Hepatocyte (in vitro differentiated cells): ENCODE data around the gene MAPKAP1. TPM values are rescaled to one million over a fixed set of nuclear protein-coding genes. Genes with fewer than 3 reads are reported as not detected.

ENCODE experiments used
- DNase-seq: peaks from one replicate; pipeline ENCODE4 v3.0.0-alpha.2; 2016; ENCODE audit warnings: low spot score
- H2AFZ ChIP-seq: fragments of 200-600 bp; sonication (generic); 2 replicates; pipeline ENCODE4 v1.6.0; 2016; ENCODE audit warnings: antibody characterized with exemption, mild to moderate bottlenecking
- H3K27ac ChIP-seq: fragments of 200-600 bp; sonication (generic); 2 replicates; pipeline ENCODE4 v1.5.1; 2016; ENCODE audit warnings: mild to moderate bottlenecking
- H3K27me3 ChIP-seq: fragments of 200-600 bp; sonication (generic); 2 replicates; pipeline ENCODE4 v1.6.1; 2016
- H3K36me3 ChIP-seq: fragments of 200-600 bp; sonication (generic); replicated peaks from 2 replicates; pipeline ENCODE4 v1.5.1; 2016; ENCODE audit warnings: low read depth; ENCODE audit not compliant: insufficient read depth
- H3K4me1 ChIP-seq: fragments of 200-600 bp; sonication (generic); 2 replicates; pipeline ENCODE4 v1.5.1; 2016; ENCODE audit warnings: mild to moderate bottlenecking, moderate library complexity; ENCODE audit not compliant: insufficient read depth
- H3K4me2 ChIP-seq: fragments of 200-600 bp; sonication (generic); 2 replicates; pipeline ENCODE4 v1.6.0; 2016
- H3K4me3 ChIP-seq: fragments of 200-600 bp; sonication (generic); 2 replicates; pipeline ENCODE4 v1.5.1; 2016; ENCODE audit warnings: mild to moderate bottlenecking
- H3K79me2 ChIP-seq: fragments of 200-600 bp; sonication (generic); 2 replicates; pipeline ENCODE4 v1.6.0; 2017; ENCODE audit warnings: mild to moderate bottlenecking
- H3K9me2 ChIP-seq: fragments of 200-600 bp; sonication (generic); replicated peaks from 2 replicates; pipeline ENCODE4 v1.6.0; 2017; ENCODE audit warnings: mild to moderate bottlenecking; ENCODE audit not compliant: insufficient read depth
- H3K9me3 ChIP-seq: fragments of 200-600 bp; sonication (generic); 2 replicates; pipeline ENCODE4 v1.5.1; 2016; ENCODE audit warnings: low read depth, mild to moderate bottlenecking
- H4K20me1 ChIP-seq: fragments of 200-600 bp; sonication (generic); 2 replicates; pipeline ENCODE4 v1.6.0; 2016; ENCODE audit warnings: mild to moderate bottlenecking; ENCODE audit not compliant: insufficient read depth, poor library complexity, severe bottlenecking
- CTCF ChIP-seq: fragments of 200-600 bp; sonication (generic); IDR thresholded peaks from 2 replicates; pipeline ENCODE4 v1.5.1; 2016; ENCODE audit warnings: antibody characterized with exemption, mild to moderate bottlenecking; ENCODE audit not compliant: poor library complexity
- EZH2 ChIP-seq: fragments of 200-600 bp; sonication (generic); IDR thresholded peaks from 2 replicates; pipeline ENCODE4 v1.6.1; 2016; ENCODE audit warnings: antibody characterized with exemption, mild to moderate bottlenecking, borderline replicate concordance
- EZH2phosphoT487 ChIP-seq: fragments of 200-600 bp; sonication (generic); IDR thresholded peaks from one replicate; pipeline ENCODE4 v1.6.1; 2018; ENCODE audit warnings: antibody characterized with exemption, mild to moderate bottlenecking, low read depth, moderate library complexity; ENCODE audit not compliant: unreplicated experiment, severe bottlenecking
- WGBS: methylation state at CpG from one replicate; pipeline ENCODE4 v1.1.6; 2016; ENCODE audit warnings: low lambda C conversion rate; ENCODE audit errors: missing lambda C conversion rate; 5-methylcytosine and 5-hydroxymethylcytosine counted together
- polyA plus RNA-seq: library from polyadenylated mRNA; unstranded; fragments of >200 nt; fragmentation: Nextera tagmentation; extraction: Ambion mirVana; gene quantifications from 2 replicates; pipeline ENCODE4 v1.2.1, GENCODE V29; 2016
- total RNA-seq: library from RNA; depleted of rRNA; stranded (reverse); fragments of >200 nt; gene quantifications from 2 replicates; pipeline ENCODE4 v1.2.3, GENCODE V29; 2014

The MAPKAP1 gene
- total and polyA plus RNA-seq, 2 experiments from 2014 or later = 74.5 to 79.4 TPM

- 86% methylated on average over 6 of the region's 6 CpGs for WGBS
- H3K27ac ChIP-seq = no peak overlapping the region
- TF ChIP-seq EZH2 (no peak), CTCF (no peak), EZH2phosphoT487 (no peak)
- DNase-seq = no peak
- H2AFZ ChIP-seq = no peak overlapping the region
- H3K36me3 ChIP-seq = no peaks in the 10 kb centered on the region
- H4K20me1 ChIP-seq = no peaks in the 10 kb centered on the region
- H3K4me1 ChIP-seq = peaks cover 10% of the 10 kb centered on the region
- H3K9me2 ChIP-seq = no peaks in the 10 kb centered on the region
- H3K27me3 ChIP-seq = no peaks in the 10 kb centered on the region
- H3K4me2 ChIP-seq = no peak overlapping the region
- no peaks in the 10 kb centered on the region for H3K9me3 ChIP-seq
- H3K79me2 ChIP-seq = peaks cover 67% of the 10 kb centered on the region
- no peak overlapping the region for H3K4me3 ChIP-seq
These were observed 113.3 kb downstream of the MAPKAP1 start for GRCh38 chr9:125593581-125594222.

- no peak for DNase-seq
- Histone ChIP-seq H3K27ac (no peak overlapping the region), H3K36me3 (no peaks in the 10 kb centered on the region), H3K4me3 (no peak overlapping the region), H3K4me2 (no peak overlapping the region), H3K9me2 (no peaks in the 10 kb centered on the region), H3K79me2 (peaks cover 71% of the 10 kb centered on the region), H3K4me1 (peaks cover 10% of the 10 kb centered on the region), H3K27me3 (no peaks in the 10 kb centered on the region), H3K9me3 (no peaks in the 10 kb centered on the region), H2AFZ (no peak overlapping the region), H4K20me1 (peaks cover 10% of the 10 kb centered on the region)
- no peak for TF ChIP-seq EZH2phosphoT487
- TF ChIP-seq CTCF = no peak
- no peak for TF ChIP-seq EZH2
- WGBS = 72% methylated on average over 4 of the region's 4 CpGs
These were observed 115.1 kb downstream of the MAPKAP1 start for GRCh38 chr9:125591888-125592287.

GRCh38 chr9:125591245-125591644, 115.8 kb downstream of the MAPKAP1 start:
- Histone ChIP-seq H3K27me3 (no peaks in the 10 kb centered on the region), H3K9me3 (no peaks in the 10 kb centered on the region), H3K4me1 (peaks cover 10% of the 10 kb centered on the region), H3K27ac (no peak overlapping the region), H3K9me2 (no peaks in the 10 kb centered on the region), H3K79me2 (peaks cover 76% of the 10 kb centered on the region), H3K4me3 (no peak overlapping the region), H2AFZ (no peak overlapping the region), H4K20me1 (peaks cover 16% of the 10 kb centered on the region), H3K4me2 (no peak overlapping the region), H3K36me3 (no peaks in the 10 kb centered on the region)
- WGBS = 94% methylated on average over 3 of the region's 3 CpGs
- TF ChIP-seq EZH2phosphoT487 (no peak), CTCF (no peak), EZH2 (no peak)
- DNase-seq = no peak

GRCh38 chr9:125589287-125589686, 117.7 kb downstream of the MAPKAP1 start:
- Histone ChIP-seq H3K36me3 (no peaks in the 10 kb centered on the region), H3K4me3 (no peak overlapping the region), H3K9me2 (no peaks in the 10 kb centered on the region), H3K27ac (no peak overlapping the region), H3K4me1 (peaks cover 4% of the 10 kb centered on the region), H3K79me2 (peaks cover 63% of the 10 kb centered on the region), H4K20me1 (peaks cover 18% of the 10 kb centered on the region), H2AFZ (no peak overlapping the region), H3K4me2 (no peak overlapping the region), H3K9me3 (no peaks in the 10 kb centered on the region), H3K27me3 (no peaks in the 10 kb centered on the region)
- no peak for DNase-seq
- TF ChIP-seq EZH2phosphoT487 = no peak
- no peak for TF ChIP-seq EZH2
- no peak for TF ChIP-seq CTCF
- WGBS = 71% methylated on average over 4 of the region's 4 CpGs
